ENCODE results near the gene SIRT6. TPM values are rescaled to one million over a fixed set of nuclear protein-coding genes. Genes with fewer than 3 reads are reported as not detected.

SIRT6 gene
- polyA plus RNA-seq, 1 of the 3 experiments (the other 2 are of a cell fraction) = 41.0 TPM

- no peak for TF ChIP-seq CTCF (IDR thresholded peaks at IDR 0.05)
- no peak for TF ChIP-seq TCF12 (IDR thresholded peaks at IDR 0.05)
- no peak for TF ChIP-seq YY1 (IDR thresholded peaks at IDR 0.05; ENCODE audit: low read depth)
Observed at GRCh38 chr19:4196587-4197148, 14.3 kb upstream of the SIRT6 start (continued).

- ChIA-PET POLR2A (no interaction called here), CTCF (interaction anchor here (1.2 kb wide), 1 partner anchor 56 kb away, joined by 3 read pairs; no protein-coding TSS in a partner anchor)
- Histone ChIP-seq H3K9me3 (no peaks in the 10 kb centered on the region), H3K9ac (no peak overlapping the region), H3F3A (replicated peaks; ENCODE audit: insufficient read depth) (peaks cover 2% of the 10 kb centered on the region), H3K4me3 (ENCODE audit: low read depth in 2 of 2, low read length in 1 of 2) (no peak overlapping the region), H3K9me2 (no peaks in the 10 kb centered on the region), H3K36me3 (replicated peaks in 1 of 2; ENCODE audit: control insufficient read depth in 1 of 2, insufficient read depth in 2 of 2, low read length in 1 of 2) (no peaks in the 10 kb centered on the region), H2AFZ (ENCODE audit: low read depth) (no peak overlapping the region), H3K4me1 (ENCODE audit: control insufficient read depth in 1 of 2, insufficient read depth in 2 of 2, low read depth in 1 of 2, low read length in 1 of 2) (no peaks in the 10 kb centered on the region), H3K79me2 (ENCODE audit: insufficient read depth) (no peaks in the 10 kb centered on the region), H3K27me3 (ENCODE audit: insufficient read depth) (peaks cover 58% of the 10 kb centered on the region), H3K4me2 (no peak overlapping the region), H3K27ac (ENCODE audit: low read depth in 2 of 2, low read length in 1 of 2) (no peak overlapping the region), H4K20me1 (ENCODE audit: insufficient read depth) (no peaks in the 10 kb centered on the region)
- DNase-seq = no peak
- TF ChIP-seq CHD2 (IDR thresholded peaks at IDR 0.05; ENCODE audit: low read length, partially characterized antibody) (no peak), JUND (IDR thresholded peaks at IDR 0.05) (no peak), SIN3A (IDR thresholded peaks at IDR 0.05; ENCODE audit: borderline replicate concordance, low read depth, low read length) (no peak), USF1 (IDR thresholded peaks at IDR 0.05; ENCODE audit: borderline replicate concordance, low read depth) (no peak), YY1 (IDR thresholded peaks at IDR 0.05; ENCODE audit: low read depth) (no peak), FOXM1 (IDR thresholded peaks at IDR 0.05; ENCODE audit: low read depth) (no peak), CTCF (IDR thresholded peaks at IDR 0.05) (no peak)
- 57% methylated on average over 7 of the region's 8 CpGs for WGBS (ENCODE audit: low lambda C conversion rate)
Observed at GRCh38 chr19:4196009-4196408, 13.6 kb upstream of the SIRT6 start.

- Histone ChIP-seq H3K27ac (ENCODE audit: low read depth in 2 of 2, low read length in 1 of 2) (no peak overlapping the region), H3K9me3 (no peaks in the 10 kb centered on the region), H4K20me1 (ENCODE audit: insufficient read depth) (no peaks in the 10 kb centered on the region), H3K9me2 (no peaks in the 10 kb centered on the region), H3K36me3 (replicated peaks in 1 of 2; ENCODE audit: control insufficient read depth in 1 of 2, insufficient read depth in 2 of 2, low read length in 1 of 2) (no peaks in the 10 kb centered on the region), H3K9ac (no peak overlapping the region), H3K4me1 (ENCODE audit: control insufficient read depth in 1 of 2, insufficient read depth in 2 of 2, low read depth in 1 of 2, low read length in 1 of 2) (no peaks in the 10 kb centered on the region), H3K4me2 (no peak overlapping the region), H2AFZ (ENCODE audit: low read depth) (no peak overlapping the region), H3K27me3 (ENCODE audit: insufficient read depth) (peaks cover 42% of the 10 kb centered on the region), H3F3A (replicated peaks; ENCODE audit: insufficient read depth) (peaks cover 2% of the 10 kb centered on the region), H3K4me3 (ENCODE audit: low read depth in 2 of 2, low read length in 1 of 2) (no peak overlapping the region), H3K79me2 (ENCODE audit: insufficient read depth) (no peaks in the 10 kb centered on the region)
- TF ChIP-seq USF1 (IDR thresholded peaks at IDR 0.05; ENCODE audit: borderline replicate concordance, low read depth) (no peak), NRF1 (IDR thresholded peaks at IDR 0.05; ENCODE audit: low read depth, low read length) (no peak), YY1 (IDR thresholded peaks at IDR 0.05; ENCODE audit: low read depth) (no peak), CTCF (IDR thresholded peaks at IDR 0.05) (no peak), PBX3 (IDR thresholded peaks at IDR 0.05) (no peak), NFIC (IDR thresholded peaks at IDR 0.05; ENCODE audit: borderline replicate concordance) (no peak), MXI1 (IDR thresholded peaks at IDR 0.05; ENCODE audit: low read depth, low read length) (no peak), USF2 (IDR thresholded peaks at IDR 0.05; ENCODE audit: borderline replicate concordance, low read depth, low read length) (no peak), FOXJ3 (CRISPR knock-in tag; IDR thresholded peaks at IDR 0.05) (no peak)
- CTCF ChIA-PET = interaction anchor here (1.8 kb wide), 1 partner anchor 11 kb away, joined by 8 read pairs; no protein-coding TSS in a partner anchor
- POLR2A ChIA-PET = no interaction called here
- WGBS (ENCODE audit: low lambda C conversion rate) = 33% methylated on average over 7 of the region's 7 CpGs
- no peak for DNase-seq
Observed at GRCh38 chr19:4194353-4194752, 12.0 kb upstream of the SIRT6 start.
